ENCODE results near the gene ABCE1. TPM values are rescaled to one million over a fixed set of nuclear protein-coding genes. Genes with fewer than 3 reads are reported as not detected.
"Not testable (repeated sequence)": the region's sequence is repeated elsewhere in the genome, so short reads cannot be mapped to it uniquely, and the experiment has no call there.

The ABCE1 gene
- total RNA-seq, 1 experiment from 2014 or later, result 159 TPM

DNA sequence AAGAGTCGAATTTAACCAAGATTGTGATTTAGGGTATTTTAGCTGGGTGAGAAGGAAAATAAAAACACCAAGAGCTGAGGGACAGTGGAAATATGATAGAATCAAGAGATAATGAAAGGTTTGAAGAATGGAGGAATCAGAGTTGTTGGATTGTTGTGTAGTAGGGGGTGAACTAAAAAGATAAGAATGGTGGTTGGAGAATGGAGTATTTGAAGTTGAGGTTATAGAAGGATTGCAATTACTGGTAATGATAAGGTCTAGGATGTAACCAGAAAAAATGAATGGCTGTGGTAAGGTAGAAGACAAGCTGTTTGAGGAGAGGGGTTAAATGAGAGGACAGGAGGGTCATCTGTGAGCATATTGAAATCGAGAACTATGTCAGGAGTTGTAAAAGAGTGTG, 4.5 kb downstream of the ABCE1 start:
- DNase-seq (ENCODE audit: low read depth), result no peak

DNA sequence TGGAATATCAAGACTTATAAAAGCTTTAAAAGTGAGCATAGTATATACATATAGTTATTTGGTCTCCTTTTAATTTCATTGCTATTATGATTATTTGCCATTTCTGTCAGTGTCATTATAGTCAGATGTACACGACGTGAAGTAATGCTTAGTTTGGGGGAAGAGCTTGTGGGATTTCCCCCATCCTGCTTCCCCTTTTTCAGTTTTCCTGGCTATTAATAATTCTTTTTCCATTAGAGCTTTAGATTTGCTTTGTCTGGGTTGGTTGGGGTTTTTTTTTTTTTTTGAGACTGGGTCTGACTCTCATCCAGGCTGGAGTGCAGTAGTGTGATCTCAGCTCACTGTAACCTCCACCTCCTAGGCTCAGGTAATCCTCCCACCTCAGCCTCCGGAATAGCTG, 5.4 kb downstream of the ABCE1 start:
- DNase-seq (ENCODE audit: low read depth), result no peak

DNA sequence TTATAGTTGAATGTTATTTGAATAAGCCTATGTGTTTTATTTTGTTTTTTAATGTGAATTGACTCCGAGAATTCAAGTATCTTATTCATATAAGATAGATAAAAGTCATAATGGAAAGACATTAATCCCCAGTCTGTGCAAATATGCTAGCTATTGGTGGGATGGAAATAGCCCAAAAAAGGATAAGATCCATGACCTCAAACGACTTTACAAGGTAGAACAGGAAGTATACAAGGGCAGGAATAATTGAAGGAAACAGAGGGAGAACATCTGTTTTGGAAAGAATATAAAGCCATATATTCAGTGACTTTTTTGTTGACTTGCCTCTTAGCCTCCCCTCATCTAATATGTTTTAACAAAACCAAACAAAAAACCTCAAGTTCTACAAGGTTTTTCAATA, 9.0 kb downstream of the ABCE1 start:
- DNase-seq (ENCODE audit: low read depth), result no peak

DNA sequence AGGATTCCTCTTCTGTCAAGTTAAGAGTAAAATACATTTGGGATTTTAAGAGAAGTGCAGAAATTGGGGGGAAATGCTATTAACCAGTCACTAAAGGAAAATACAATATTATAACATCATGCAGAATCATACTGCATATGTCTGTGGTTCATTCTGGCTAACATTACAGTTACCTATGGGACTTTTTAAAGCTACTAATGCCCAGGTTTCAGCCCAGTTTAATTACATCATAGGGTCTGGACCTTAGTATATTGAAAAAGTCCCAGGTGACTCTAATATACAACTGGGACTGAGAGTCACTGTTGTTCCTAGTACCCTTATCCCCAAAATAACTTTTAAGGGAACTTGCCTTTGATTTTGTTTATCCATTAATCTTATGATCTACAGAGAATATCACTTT, 10.0 kb downstream of the ABCE1 start:
- no peak for DNase-seq (ENCODE audit: low read depth)

DNA sequence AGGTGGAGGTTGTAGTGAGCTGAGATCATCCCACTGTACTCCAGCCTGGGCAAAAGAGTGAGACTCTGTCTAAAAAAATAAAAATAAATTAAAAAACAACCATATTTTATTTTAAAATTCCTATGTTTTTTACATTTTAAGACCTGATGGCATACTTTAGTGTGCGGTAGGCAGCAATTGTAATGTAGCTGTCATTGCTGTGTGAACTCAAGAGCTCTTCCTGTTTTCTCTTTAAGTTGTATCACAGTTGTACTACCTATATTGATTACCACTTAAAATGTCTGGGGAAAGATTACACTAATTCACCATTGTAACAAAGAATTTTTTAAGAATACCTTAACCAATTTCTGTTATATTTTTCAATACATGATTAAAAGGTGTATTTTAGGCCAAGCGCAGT, 27.3 kb downstream of the ABCE1 start:
- no peak for DNase-seq (ENCODE audit: low read depth)

- no peak for DNase-seq (ENCODE audit: low read depth)
Measured at GRCh38 chr4:145130130-145130529, 32.0 kb downstream of the ABCE1 start.

GRCh38 chr4:145130788-145131399, 32.8 kb downstream of the ABCE1 start:
- DNase-seq (ENCODE audit: low read depth), result peak; percentile 0

- no peak for DNase-seq (ENCODE audit: low read depth)
Measured at GRCh38 chr4:145131848-145132247, 33.7 kb downstream of the ABCE1 start.

- DNase-seq (ENCODE audit: low read depth), result no peak
Measured at GRCh38 chr4:145132511-145133098, 34.5 kb downstream of the ABCE1 start.

GRCh38 chr4:145136219-145136618, 38.1 kb downstream of the ABCE1 start:
- DNase-seq (ENCODE audit: low read depth), result not testable (repeated sequence)

GRCh38 chr4:145148980-145149379, 50.9 kb downstream of the ABCE1 start:
- no peak for DNase-seq (ENCODE audit: low read depth)

- no peak for DNase-seq (ENCODE audit: low read depth)
Measured at GRCh38 chr4:145153181-145153903, 55.2 kb downstream of the ABCE1 start.

DNA sequence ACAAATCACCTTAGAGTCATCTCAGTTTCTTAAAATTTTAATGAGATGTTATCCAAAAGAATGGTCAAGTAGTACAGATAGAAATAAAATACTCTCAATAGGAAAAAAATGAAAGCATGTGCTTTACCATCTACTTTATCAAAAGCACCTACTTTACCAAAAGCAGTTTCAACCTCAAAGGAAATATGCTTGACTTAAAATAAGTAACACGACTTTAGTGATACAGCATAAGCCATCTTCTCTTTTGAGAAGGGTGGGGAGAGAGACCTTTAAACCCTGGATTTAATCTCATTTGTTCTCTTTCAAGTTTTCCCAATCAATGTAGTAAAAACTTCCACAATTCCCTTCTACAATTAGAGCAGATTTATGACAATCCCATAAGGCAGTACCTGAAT, 55.8 kb downstream of the ABCE1 start:
- DNase-seq (ENCODE audit: low read depth), result no peak

GRCh38 chr4:145154573-145154972, 56.5 kb downstream of the ABCE1 start:
- DNase-seq (ENCODE audit: low read depth), result peak; percentile 1

DNA sequence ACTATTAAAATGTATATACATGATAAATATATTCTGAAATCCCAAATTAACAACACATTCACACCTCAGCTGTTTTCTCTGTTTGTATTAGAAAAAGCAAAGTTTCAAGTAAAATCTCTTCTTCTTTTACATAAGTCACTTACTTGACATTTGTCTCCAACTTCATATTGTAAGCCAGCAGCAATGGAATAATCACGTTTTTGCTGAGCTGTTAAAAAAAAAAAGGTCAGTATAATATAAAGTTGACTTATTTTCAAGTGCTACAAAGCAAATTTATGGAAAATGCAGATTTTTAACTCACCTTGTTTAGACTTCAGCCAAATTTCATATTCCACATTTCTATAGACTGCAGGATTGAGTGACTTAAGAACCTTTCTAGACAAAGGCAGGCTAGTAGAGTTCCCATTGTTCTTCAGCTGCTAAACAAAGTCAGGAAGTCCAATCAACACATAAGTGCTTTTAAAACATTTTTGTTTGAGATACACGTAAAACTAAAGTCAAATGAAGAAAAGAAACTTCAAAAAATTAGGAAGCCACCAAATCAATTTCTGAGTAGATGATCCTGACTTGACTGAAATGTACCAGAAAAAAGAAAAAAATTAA, 57.3 kb downstream of the ABCE1 start:
- no peak for DNase-seq (ENCODE audit: low read depth)

DNA sequence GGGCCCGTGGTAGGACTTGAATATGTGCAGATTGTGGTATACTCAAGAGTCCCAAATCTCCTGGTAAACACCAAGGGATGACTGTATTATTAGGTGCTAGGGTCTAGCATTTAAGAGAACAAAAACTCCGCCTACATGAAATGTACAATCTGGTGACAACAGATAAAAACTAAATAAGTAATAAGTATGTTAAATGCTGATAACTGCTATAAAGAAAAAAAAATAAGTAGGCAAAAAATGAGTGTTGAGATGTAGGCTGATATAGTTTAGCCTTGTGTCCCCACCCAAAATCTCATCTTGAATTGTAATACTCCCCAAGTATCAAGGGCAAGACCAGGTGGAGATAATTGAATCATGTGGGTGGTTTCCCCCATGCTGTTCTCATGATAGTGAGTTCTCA, 58.9 kb downstream of the ABCE1 start:
- DNase-seq (ENCODE audit: low read depth), result no peak

- DNase-seq (ENCODE audit: low read depth), result no peak
Measured at GRCh38 chr4:145161549-145161948, 63.4 kb downstream of the ABCE1 start.

DNA sequence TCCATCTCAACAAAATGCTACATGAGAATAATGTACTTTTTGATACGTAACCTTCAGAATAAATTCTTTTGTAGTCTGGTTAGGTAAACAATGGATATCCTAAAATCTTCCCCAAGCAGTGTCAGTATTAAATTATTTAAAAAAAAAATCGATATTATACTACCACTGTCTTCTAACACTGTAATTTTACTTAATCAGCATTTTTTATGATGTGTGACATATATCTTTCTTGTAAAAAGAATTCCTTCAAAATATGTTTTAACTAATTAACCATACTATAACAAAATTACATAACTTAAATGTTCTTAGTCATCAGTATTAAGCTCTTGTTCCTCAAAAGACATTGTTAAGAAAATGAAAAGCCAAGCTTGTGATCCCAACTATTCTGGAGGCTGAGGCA, 69.8 kb downstream of the ABCE1 start:
- no peak for DNase-seq (ENCODE audit: low read depth)

DNA sequence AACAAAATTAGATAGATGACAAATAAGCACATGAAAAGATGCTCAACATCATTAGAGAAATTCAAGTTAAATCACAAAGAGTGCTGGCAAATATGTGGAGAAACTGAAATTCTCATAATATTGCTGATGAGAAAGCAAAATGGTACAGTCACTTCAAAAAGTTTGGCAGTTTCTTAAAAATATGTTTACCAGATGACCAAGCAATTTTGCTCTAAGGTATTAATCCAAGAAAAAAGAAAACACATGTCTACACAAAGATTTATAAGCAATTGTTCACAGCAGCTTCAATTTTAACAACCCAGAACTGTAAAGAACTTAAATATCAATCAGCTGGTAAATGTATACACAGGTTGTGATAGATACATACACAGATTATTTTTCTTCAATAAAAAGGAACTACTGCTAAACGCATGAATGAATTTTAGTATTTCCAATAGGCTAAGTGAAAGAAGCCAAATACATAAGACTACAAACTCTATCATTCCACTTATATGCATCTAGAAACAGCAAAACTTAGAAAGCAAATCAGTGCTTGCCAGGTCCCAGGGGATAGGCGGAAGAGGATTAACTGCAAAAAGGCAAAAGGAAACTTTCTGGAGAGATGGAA, 70.6 kb downstream of the ABCE1 start:
- DNase-seq (ENCODE audit: low read depth), result no peak

DNA sequence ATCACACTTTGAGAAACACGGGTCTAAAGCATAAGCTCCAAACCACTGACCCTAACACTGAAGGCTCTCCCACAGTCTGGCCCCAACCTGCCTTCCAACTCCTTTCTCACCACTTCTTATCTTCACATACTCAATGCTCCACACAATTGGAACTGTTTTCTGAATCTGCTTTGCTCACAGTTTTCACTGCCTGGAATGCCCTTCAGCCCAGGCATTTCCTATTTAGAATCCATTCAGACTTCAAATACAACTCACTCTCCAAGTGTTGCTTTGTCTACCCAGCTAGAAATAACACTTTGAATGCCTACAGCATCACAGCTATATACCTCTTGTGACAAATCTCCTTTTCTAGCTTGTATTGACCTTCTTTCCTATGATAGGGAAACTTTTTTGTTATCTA, 72.1 kb downstream of the ABCE1 start:
- no peak for DNase-seq (ENCODE audit: low read depth)

GRCh38 chr4:145171911-145172310, 73.8 kb downstream of the ABCE1 start:
- DNase-seq (ENCODE audit: low read depth), result no peak

DNA sequence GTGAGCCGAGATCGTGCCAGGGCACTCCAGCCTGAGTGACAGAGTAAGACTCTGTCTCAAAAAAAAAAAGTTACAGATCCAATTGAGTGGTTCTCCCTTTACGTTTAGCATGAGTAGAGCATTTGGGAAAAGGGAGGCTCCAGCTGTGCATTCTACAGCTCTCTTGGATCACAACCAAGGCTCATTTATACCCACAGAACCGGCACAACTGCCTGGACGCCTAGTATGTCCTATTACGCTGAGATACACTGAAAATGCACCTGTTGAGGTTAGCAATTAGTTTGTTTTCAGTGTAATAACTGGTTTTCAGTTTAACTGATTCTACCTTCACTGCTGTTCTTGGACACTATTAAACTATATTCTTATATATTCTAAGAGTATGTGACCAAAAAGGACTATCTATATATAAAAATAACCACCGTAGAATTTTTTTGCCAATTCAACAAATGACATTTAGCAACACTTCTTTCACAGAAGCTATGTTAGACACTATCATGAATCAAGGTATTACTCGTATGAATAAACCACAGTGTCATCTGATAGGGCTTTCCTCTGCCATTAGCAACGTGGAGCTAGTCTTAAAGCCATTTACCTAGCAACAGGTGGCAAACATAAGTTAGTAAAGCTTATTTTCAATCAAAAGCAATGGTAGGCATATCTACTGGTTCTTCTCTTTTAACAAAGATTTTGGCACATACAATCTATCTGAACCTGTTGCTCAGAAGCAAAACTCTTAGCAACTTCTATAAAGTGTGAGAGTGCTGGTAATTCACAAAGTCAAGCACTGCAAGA, 78.7 kb downstream of the ABCE1 start:
- no peak for DNase-seq (ENCODE audit: low read depth)
